SK-N-SH treated with all-trans-retinoic acid at 6 μM for 48 hours (cell line): ENCODE measurements around the gene AFG1L.
A peak's percentile ranks its signal among the peaks of the same experiment; 100 is the strongest.
"Not testable (repeated sequence)": the region's sequence is repeated elsewhere in the genome, so short reads cannot be mapped to it uniquely, and the experiment has no call there.

Source experiments
- ATAC-seq: fragments of 200-7000 bp; cut with Tn5 transposase; 3 replicates; pipeline ENCODE4 v1.9.1; 2020; ENCODE audit warnings: mild to moderate bottlenecking, moderate library complexity
- BACH2 ChIP-seq: fragments of 250-450 bp; sonication (Bioruptor Pico); IDR thresholded peaks from 2 replicates; pipeline ENCODE4 v1.9.0; 2021; ENCODE audit warnings: mild to moderate bottlenecking, borderline replicate concordance
- CSRNP3 ChIP-seq: fragments of 250-450 bp; sonication (Bioruptor Pico); IDR thresholded peaks from 2 replicates; pipeline ENCODE4 v1.5.1; 2021; ENCODE audit warnings: mild to moderate bottlenecking, moderate library complexity
- ESRRG ChIP-seq: fragments of 250-450 bp; sonication (Bioruptor Pico); IDR thresholded peaks from 2 replicates; pipeline ENCODE4 v1.6.1; 2021; ENCODE audit warnings: mild to moderate bottlenecking
- GLIS3 ChIP-seq: fragments of 250-450 bp; sonication (Bioruptor Pico); IDR thresholded peaks from 2 replicates; pipeline ENCODE4 v1.5.0; 2020; ENCODE audit warnings: mild to moderate bottlenecking, moderate library complexity
- ISL1 ChIP-seq: fragments of 250-450 bp; sonication (Bioruptor Pico); IDR thresholded peaks from 2 replicates; pipeline ENCODE4 v2.1.2; 2022; ENCODE audit warnings: mild to moderate bottlenecking, moderate library complexity
- OSR1 ChIP-seq: fragments of 250-450 bp; sonication (Bioruptor Pico); IDR thresholded peaks from 2 replicates; pipeline ENCODE4 v1.8.0; 2022; ENCODE audit warnings: moderate library complexity, mild to moderate bottlenecking, inconsistent platforms
- POU6F1 ChIP-seq: fragments of 250-450 bp; sonication (Bioruptor Pico); IDR thresholded peaks from 2 replicates; pipeline ENCODE4 v1.8.0; 2021; ENCODE audit warnings: low read depth, mild to moderate bottlenecking, moderate library complexity, borderline replicate concordance
- PPARA ChIP-seq: fragments of 250-450 bp; sonication (Bioruptor Pico); IDR thresholded peaks from 2 replicates; pipeline ENCODE4 v1.5.0; 2020; ENCODE audit warnings: mild to moderate bottlenecking, borderline replicate concordance
- RARB ChIP-seq: fragments of 250-450 bp; sonication (Bioruptor Pico); IDR thresholded peaks from 2 replicates; pipeline ENCODE4 v1.8.0; 2021; ENCODE audit warnings: mild to moderate bottlenecking, moderate library complexity
- SNAI2 ChIP-seq: fragments of 250-450 bp; sonication (Bioruptor Pico); IDR thresholded peaks from 2 replicates; pipeline ENCODE4 v1.5.0; 2020; ENCODE audit warnings: mild to moderate bottlenecking, moderate library complexity
- TCF4 ChIP-seq: fragments of 250-450 bp; sonication (Bioruptor Pico); IDR thresholded peaks from 2 replicates; pipeline ENCODE4 v1.8.0; 2021; ENCODE audit warnings: mild to moderate bottlenecking, moderate library complexity, borderline replicate concordance
- TOX ChIP-seq: fragments of 250-450 bp; sonication (Bioruptor Pico); IDR thresholded peaks from 2 replicates; pipeline ENCODE4 v1.8.0; 2021; ENCODE audit warnings: mild to moderate bottlenecking, moderate library complexity, borderline replicate concordance
- ZC3H10 ChIP-seq: fragments of 250-450 bp; sonication (Bioruptor Pico); IDR thresholded peaks from 2 replicates; pipeline ENCODE4 v1.5.1; 2021; ENCODE audit warnings: mild to moderate bottlenecking, moderate library complexity
- ZFP3 ChIP-seq: fragments of 250-450 bp; sonication (Bioruptor Pico); IDR thresholded peaks from 2 replicates; pipeline ENCODE4 v1.5.0; 2020; ENCODE audit warnings: mild to moderate bottlenecking, moderate library complexity
- ZFP30 ChIP-seq: fragments of 450-650 bp; formaldehyde crosslinking; IDR thresholded peaks from 2 replicates; pipeline ENCODE4 v1.5.0; 2022; ENCODE audit warnings: mild to moderate bottlenecking, moderate library complexity
- ZNF565 ChIP-seq: fragments of 450-650 bp; formaldehyde crosslinking; conservative IDR thresholded peaks from 2 replicates; pipeline ENCODE4 v1.5.0; 2020; ENCODE audit warnings: low read depth, mild to moderate bottlenecking, moderate library complexity
- ZNF70 ChIP-seq: fragments of 450-650 bp; formaldehyde crosslinking; IDR thresholded peaks from 2 replicates; pipeline ENCODE4 v1.5.0; 2020; ENCODE audit warnings: mild to moderate bottlenecking, moderate library complexity
- ZNF8 ChIP-seq: fragments of 450-650 bp; formaldehyde crosslinking; IDR thresholded peaks from 2 replicates; pipeline ENCODE4 v1.5.0; 2020; ENCODE audit warnings: mild to moderate bottlenecking, moderate library complexity
- TF ChIP-seq, protein P1 (sequence below): fragments of 250-450 bp; sonication (Bioruptor Pico); IDR thresholded peaks from 2 replicates; pipeline ENCODE4 v1.8.0; 2020; ENCODE audit warnings: mild to moderate bottlenecking, moderate library complexity, borderline replicate concordance
- TF ChIP-seq, protein P2 (sequence below): fragments of 250-450 bp; sonication (Bioruptor Pico); IDR thresholded peaks from 2 replicates; pipeline ENCODE4 v1.5.0; 2020; ENCODE audit warnings: mild to moderate bottlenecking, moderate library complexity

AFG1L gene

GRCh38 chr6:108559884-108560462 lies 265.1 kb downstream of the AFG1L start:
- TF ChIP-seq ZNF8 (CRISPR knock-in tag) (no peak), GLIS3 (CRISPR knock-in tag) (no peak), ZNF70 (CRISPR knock-in tag) (peak; percentile 69; the same call in 1 of the 2 replicates), RARB (no peak), ZFP3 (CRISPR knock-in tag) (0 out of 2 replicates have a peak, but pooled peaks have one; percentile 55)
- TF ChIP-seq, protein P1, sequence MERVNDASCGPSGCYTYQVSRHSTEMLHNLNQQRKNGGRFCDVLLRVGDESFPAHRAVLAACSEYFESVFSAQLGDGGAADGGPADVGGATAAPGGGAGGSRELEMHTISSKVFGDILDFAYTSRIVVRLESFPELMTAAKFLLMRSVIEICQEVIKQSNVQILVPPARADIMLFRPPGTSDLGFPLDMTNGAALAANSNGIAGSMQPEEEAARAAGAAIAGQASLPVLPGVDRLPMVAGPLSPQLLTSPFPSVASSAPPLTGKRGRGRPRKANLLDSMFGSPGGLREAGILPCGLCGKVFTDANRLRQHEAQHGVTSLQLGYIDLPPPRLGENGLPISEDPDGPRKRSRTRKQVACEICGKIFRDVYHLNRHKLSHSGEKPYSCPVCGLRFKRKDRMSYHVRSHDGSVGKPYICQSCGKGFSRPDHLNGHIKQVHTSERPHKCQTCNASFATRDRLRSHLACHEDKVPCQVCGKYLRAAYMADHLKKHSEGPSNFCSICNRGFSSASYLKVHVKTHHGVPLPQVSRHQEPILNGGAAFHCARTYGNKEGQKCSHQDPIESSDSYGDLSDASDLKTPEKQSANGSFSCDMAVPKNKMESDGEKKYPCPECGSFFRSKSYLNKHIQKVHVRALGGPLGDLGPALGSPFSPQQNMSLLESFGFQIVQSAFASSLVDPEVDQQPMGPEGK (CRISPR knock-in tag) = no peak
- ATAC-seq = peak; percentile 4

GRCh38 chr6:108560463-108561308 lies 265.8 kb downstream of the AFG1L start, which contains the start of gene FOXO3:
TSS of gene FOXO3 (plus strand) at chr6:108560917. CDS start at chr6:108561209, 292 bp downstream.
- TF ChIP-seq ZNF8 (CRISPR knock-in tag) = no peak
- TF ChIP-seq ZFP30 = no peak
- TF ChIP-seq, protein P2, sequence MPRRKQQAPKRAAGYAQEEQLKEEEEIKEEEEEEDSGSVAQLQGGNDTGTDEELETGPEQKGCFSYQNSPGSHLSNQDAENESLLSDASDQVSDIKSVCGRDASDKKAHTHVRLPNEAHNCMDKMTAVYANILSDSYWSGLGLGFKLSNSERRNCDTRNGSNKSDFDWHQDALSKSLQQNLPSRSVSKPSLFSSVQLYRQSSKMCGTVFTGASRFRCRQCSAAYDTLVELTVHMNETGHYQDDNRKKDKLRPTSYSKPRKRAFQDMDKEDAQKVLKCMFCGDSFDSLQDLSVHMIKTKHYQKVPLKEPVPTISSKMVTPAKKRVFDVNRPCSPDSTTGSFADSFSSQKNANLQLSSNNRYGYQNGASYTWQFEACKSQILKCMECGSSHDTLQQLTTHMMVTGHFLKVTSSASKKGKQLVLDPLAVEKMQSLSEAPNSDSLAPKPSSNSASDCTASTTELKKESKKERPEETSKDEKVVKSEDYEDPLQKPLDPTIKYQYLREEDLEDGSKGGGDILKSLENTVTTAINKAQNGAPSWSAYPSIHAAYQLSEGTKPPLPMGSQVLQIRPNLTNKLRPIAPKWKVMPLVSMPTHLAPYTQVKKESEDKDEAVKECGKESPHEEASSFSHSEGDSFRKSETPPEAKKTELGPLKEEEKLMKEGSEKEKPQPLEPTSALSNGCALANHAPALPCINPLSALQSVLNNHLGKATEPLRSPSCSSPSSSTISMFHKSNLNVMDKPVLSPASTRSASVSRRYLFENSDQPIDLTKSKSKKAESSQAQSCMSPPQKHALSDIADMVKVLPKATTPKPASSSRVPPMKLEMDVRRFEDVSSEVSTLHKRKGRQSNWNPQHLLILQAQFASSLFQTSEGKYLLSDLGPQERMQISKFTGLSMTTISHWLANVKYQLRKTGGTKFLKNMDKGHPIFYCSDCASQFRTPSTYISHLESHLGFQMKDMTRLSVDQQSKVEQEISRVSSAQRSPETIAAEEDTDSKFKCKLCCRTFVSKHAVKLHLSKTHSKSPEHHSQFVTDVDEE (CRISPR knock-in tag) = no peak; the same call in 1 of the 2 replicates
- TF ChIP-seq ZFP3 (CRISPR knock-in tag) = no peak
- TF ChIP-seq CSRNP3 (CRISPR knock-in tag) = no peak
- TF ChIP-seq ZNF70 (CRISPR knock-in tag) = no peak
- TF ChIP-seq ISL1 (CRISPR knock-in tag) = no peak
- TF ChIP-seq TCF4 (CRISPR knock-in tag) = no peak
- no peak for TF ChIP-seq OSR1
- TF ChIP-seq, protein P1 (CRISPR knock-in tag) = peak; percentile 53; the same call in 1 of the 2 replicates
- no peak for TF ChIP-seq SNAI2
- no peak for TF ChIP-seq ESRRG (CRISPR knock-in tag)
- peak; percentile 56; the same call in 1 of the 2 replicates for TF ChIP-seq GLIS3 (CRISPR knock-in tag)
- TF ChIP-seq PPARA (CRISPR knock-in tag) = no peak
- TF ChIP-seq ZNF565 (CRISPR knock-in tag) = no peak
- peak; percentile 53 for ATAC-seq

- ATAC-seq = not testable (repeated sequence)
Observed at GRCh38 chr6:108561309-108561647, 266.4 kb downstream of the AFG1L start.

DNA sequence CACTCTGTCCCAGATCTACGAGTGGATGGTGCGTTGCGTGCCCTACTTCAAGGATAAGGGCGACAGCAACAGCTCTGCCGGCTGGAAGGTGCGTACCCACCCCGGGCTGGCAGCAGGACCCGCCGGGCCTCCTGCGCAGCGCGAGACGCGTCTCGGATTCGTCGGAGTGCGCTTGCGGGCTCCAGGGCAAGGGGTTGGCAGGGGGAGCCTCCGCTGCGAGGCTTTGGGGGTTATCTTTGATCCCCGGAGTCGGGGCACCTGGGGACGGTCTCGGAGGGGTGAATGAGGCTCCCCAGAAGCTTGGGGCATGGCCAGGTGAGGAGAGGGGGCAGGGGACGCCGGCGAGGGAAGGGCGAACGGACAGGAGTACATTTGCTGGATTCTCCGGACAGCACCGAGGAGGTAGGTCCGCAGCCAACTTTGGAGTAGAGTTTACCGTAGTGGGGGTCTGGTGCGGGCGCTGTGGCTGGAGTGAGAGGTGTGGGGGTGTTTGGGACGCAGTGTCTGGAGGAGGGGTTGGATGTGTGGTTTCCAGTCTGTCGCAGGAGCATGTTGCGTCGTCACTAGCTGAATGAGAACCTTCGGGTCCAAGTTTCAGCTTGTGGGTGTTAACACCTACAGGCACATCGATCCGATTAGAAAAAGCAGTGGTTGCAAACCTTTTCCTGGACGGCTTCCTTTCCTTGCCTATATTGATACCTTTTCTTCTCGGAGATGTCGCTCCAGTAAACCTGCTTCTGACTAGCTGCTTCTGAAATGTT lies 267.1 kb downstream of the AFG1L start:
- TF ChIP-seq BACH2 (no peak), POU6F1 (CRISPR knock-in tag) (no peak), ZC3H10 (no peak), ZNF565 (CRISPR knock-in tag) (no peak), TOX (CRISPR knock-in tag) (no peak)
- TF ChIP-seq, protein P1 (CRISPR knock-in tag) = no peak
- TF ChIP-seq, all 23 proteins: peak for 0
- no peak for ATAC-seq
